Measurements from ENCODE around the gene GOLGA8T. TPM values are rescaled to one million over a fixed set of nuclear protein-coding genes. Genes with fewer than 3 reads are reported as not detected.
"Not testable (repeated sequence)": the region's sequence is repeated elsewhere in the genome, so short reads cannot be mapped to it uniquely, and the experiment has no call there.

Gene GOLGA8T
- polyA plus RNA-seq, 2 of the 4 experiments (the other 2 are of a cell fraction): 0.96 to 1.8 TPM

DNA sequence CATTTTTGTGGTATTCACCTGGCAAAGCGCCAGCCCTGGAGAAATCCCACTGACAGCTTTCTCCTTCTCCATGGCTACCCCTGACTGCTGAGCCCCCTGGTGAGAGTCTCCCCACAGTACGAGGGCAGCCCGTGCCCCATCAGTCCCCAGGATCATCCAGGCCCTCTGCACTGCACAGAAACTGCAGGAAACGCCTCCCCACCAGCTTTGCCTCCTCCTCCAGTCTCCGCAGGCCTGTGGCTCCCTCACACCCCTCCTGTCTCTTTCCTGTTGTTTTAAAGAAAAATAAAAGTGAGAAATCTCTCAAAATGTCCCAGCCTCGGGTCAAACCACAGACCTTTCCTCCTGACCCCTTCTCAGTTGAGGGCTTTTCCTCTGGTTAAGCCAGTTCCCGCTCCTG lies 29.4 kb downstream of the GOLGA8T start:
- H3K4me2 ChIP-seq, FAIRE-seq, H3K4me1 ChIP-seq: not testable (repeated sequence)

DNA sequence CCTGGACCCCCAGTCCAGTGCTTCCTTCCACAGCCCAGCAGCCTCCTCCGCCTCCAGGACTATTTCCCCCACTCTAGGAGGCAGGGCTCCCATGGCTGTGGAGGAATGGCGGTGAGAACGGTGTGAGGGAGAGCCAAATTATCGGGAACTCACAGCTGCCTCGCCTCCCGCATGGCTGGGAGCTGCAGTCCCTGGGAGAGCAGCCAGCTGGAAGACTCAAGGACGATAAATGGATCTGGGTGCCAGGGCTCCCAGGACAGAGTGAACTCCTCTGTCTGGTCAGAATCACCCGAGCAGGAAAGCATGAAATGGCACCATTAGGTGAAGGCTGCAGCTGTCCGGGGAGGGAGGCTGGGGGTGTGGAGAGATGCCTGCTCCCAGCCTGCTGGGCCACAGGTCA lies 32.6 kb downstream of the GOLGA8T start:
- WGBS (ENCODE audit: missing lambda C conversion rate): no CpG with 5 or more reads among the region's 9 CpGs
- ATAC-seq: not testable (repeated sequence)

More for the DNA sequence above, 29.4 kb downstream of the GOLGA8T start:
- peak in 1 of 2 experiments; percentile 31; a peak in 2 of 6 replicates for ATAC-seq
- H3K27ac ChIP-seq; H3K9me3 ChIP-seq; DNase-seq (ENCODE audit: low read depth in 1 of 2, low spot score in 1 of 2); POLR2A ChIA-PET; CTCF ChIA-PET; H3K4me3 ChIP-seq: not testable (repeated sequence)
- WGBS (ENCODE audit: missing lambda C conversion rate): 25% methylated on average over 1 of the region's 7 CpGs

DNA sequence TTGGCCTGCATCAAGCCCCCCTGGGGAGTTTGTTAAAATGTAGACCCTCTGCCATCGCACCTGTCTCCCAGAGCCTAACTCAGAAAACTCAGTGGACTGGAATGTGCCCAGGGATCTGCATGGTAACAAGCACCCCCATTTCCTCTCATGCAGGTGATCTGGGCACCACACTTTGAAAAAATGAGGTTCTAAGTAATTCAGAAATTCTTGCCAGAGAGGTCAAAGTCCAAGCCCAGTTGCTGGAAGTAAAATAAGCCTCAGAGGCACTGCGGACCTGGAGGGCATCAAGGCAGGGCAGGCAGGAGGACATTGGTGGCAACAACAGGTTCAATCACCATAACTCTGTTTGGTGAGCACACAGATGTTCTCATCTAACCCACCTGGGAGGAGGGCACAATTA lies 33.0 kb downstream of the GOLGA8T start:
- FAIRE-seq; CTCF ChIA-PET; H3K4me2 ChIP-seq; H3K27ac ChIP-seq; DNase-seq (ENCODE audit: low read depth in 1 of 2, low spot score in 1 of 2); H3K9me3 ChIP-seq; POLR2A ChIA-PET; ATAC-seq; H3K4me3 ChIP-seq; H3K4me1 ChIP-seq: not testable (repeated sequence)
- WGBS (ENCODE audit: missing lambda C conversion rate): no CpG with 5 or more reads among the region's 2 CpGs

More for the DNA sequence above, 32.6 kb downstream of the GOLGA8T start:
- H3K4me2 ChIP-seq; H3K27ac ChIP-seq; CTCF ChIA-PET; DNase-seq (ENCODE audit: low read depth in 1 of 2, low spot score in 1 of 2); H3K4me3 ChIP-seq; FAIRE-seq; H3K4me1 ChIP-seq; POLR2A ChIA-PET; H3K9me3 ChIP-seq: not testable (repeated sequence)

DNA sequence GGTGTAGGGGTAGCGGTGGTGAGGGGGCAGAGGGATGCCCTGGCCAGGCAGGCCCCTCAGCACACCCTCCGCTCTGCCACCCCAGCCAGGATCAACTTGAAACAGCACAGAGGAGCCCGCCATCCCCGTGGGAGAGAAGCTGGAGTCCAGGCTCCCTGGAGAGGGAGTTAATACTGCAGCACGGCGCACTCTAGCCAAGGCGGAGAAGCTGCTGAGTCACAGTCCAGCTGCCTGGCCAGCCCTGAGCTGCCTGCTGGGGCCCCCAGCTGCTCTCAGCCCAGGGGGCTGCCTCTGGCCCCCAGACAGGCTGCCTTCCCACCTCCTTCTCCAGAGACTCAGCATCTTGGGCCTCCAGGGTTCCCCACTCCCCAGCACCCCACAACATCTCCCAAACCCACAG lies 36.6 kb downstream of the GOLGA8T start:
- FAIRE-seq, CTCF ChIA-PET: not testable (repeated sequence)
- ATAC-seq: peak in 1 of 2 experiments; percentile 27; a peak in 2 of 6 replicates

DNA sequence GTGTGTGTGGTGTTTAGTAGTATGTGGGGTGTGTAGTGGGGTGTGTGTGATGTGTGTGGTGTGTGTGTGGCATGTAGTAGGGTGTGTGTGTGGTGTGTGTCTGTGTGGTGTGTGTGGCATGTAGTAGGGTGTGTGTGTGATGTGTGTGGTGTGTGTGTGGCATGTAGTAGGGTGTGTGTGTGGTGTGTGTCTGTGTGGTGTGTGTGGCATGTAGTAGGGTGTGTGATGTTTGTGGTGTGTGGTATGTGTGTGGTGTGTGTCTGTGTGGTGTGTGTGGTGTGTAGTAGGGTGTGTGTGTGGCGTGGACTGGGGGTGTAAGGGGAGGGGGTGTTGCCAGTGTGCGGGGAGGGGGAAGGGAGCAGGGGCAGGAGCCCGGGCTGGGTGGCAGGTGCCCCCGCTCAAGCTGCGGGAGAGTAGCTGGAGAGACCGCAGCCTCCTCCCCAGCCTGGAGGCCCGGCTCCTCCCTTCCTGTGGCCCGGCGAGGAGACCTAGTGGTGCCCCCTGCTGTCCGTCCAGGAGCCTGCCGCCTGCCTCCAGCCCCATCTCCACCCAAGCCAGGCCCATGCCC lies 38.3 kb downstream of the GOLGA8T start:
- H3K4me1 ChIP-seq, H3K9me3 ChIP-seq, POLR2A ChIA-PET, CTCF ChIA-PET, H3K4me3 ChIP-seq: not testable (repeated sequence)
- peak overlapping the region; percentile 51 for H3K4me2 ChIP-seq
- FAIRE-seq: peak; percentile 100
- ATAC-seq: peak; percentile 92 to 99
- WGBS (ENCODE audit: missing lambda C conversion rate): 2% methylated on average over 7 of the region's 11 CpGs
- peak in 1 of 2 experiments; percentile 62 for DNase-seq (ENCODE audit: low read depth in 1 of 2, low spot score in 1 of 2)
- TF ChIP-seq CHD4 (IDR thresholded peaks at IDR 0.05; ENCODE audit: borderline replicate concordance): peak; percentile 89; the same call in 1 of the 2 replicates
- peak overlapping the region in 1 of 2 experiments; percentile 43; a peak in 3 of 6 replicates for H3K27ac ChIP-seq

More for the DNA sequence above, 36.6 kb downstream of the GOLGA8T start:
- H3K9me3 ChIP-seq; H3K4me3 ChIP-seq; DNase-seq (ENCODE audit: low read depth in 1 of 2, low spot score in 1 of 2); POLR2A ChIA-PET; H3K27ac ChIP-seq; H3K4me2 ChIP-seq; H3K4me1 ChIP-seq: not testable (repeated sequence)
- no CpG with 5 or more reads among the region's 7 CpGs for WGBS (ENCODE audit: missing lambda C conversion rate)

DNA sequence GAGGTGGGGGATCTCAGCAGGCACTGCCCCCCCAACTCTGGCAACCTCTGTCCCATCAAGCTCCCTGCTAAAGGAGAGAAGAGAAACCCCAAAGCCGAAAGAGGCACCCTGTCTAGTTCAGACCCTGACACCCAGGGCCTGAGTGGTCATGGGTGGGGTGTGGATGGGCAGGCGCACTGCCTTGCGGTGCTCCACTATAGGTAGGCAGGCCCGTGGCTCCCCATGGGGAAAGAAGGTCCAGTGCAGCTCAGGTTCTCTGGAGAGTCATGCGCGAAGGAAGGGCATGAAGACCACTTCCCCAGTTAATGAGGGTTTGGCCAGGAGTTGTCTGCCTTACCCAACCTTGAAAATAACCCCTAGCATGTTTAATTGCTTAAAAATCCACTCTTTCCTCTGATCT lies 40.4 kb downstream of the GOLGA8T start:
- H3K4me2 ChIP-seq; ATAC-seq; DNase-seq (ENCODE audit: low read depth in 1 of 2, low spot score in 1 of 2); POLR2A ChIA-PET; H3K4me1 ChIP-seq; H3K27ac ChIP-seq; CTCF ChIA-PET; H3K4me3 ChIP-seq; FAIRE-seq; H3K9me3 ChIP-seq: not testable (repeated sequence)
- WGBS (ENCODE audit: missing lambda C conversion rate): 94% methylated on average over 2 of the region's 6 CpGs

DNA sequence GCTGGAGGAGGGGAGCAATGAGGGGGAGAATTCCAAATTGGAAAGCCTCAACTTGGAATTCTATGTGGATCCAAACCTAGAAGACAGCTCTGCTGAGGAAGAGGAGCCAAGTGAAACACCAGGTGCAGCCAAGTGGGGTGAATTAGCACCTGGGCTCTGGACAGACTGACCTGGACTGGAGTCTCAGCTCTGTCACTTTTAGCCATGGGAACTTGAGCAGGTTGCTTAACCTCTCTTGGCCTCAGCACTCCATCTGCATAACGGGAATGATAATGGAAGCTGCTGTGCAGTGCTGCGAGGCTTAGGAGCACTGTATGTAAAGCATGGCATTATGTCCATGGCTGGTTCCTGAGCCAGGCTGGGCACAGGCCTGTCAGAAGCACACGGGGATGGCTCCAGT lies 41.8 kb downstream of the GOLGA8T start:
- no CpG with 5 or more reads among the region's 3 CpGs for WGBS (ENCODE audit: missing lambda C conversion rate)
- H3K4me3 ChIP-seq; POLR2A ChIA-PET; H3K4me2 ChIP-seq; DNase-seq (ENCODE audit: low read depth in 1 of 2, low spot score in 1 of 2); H3K4me1 ChIP-seq; H3K27ac ChIP-seq; H3K9me3 ChIP-seq; ATAC-seq; FAIRE-seq; CTCF ChIA-PET: not testable (repeated sequence)

DNA sequence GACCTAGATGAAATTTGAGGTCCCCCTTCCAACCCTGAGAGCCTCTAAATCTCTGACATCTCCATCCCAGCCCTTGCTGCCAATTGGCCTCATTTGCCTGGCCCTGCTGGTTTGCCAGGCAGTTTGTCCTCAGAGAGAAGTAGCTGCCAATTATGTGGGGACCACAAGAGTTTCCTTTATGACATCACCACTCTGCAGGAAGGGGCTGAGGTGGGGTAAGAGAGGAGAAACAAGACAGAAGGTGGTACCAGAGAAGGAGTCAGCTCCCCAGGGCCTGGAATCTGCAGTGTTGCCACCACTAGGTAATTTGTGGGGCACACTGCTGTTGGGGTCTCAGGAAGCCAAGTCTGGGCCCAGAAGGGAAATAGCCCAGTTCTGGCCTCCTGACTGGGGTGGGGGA lies 45.0 kb downstream of the GOLGA8T start:
- H3K4me1 ChIP-seq; CTCF ChIA-PET; H3K4me2 ChIP-seq; FAIRE-seq; H3K9me3 ChIP-seq; ATAC-seq; DNase-seq (ENCODE audit: low read depth in 1 of 2, low spot score in 1 of 2); H3K27ac ChIP-seq; POLR2A ChIA-PET; H3K4me3 ChIP-seq: not testable (repeated sequence)

DNA sequence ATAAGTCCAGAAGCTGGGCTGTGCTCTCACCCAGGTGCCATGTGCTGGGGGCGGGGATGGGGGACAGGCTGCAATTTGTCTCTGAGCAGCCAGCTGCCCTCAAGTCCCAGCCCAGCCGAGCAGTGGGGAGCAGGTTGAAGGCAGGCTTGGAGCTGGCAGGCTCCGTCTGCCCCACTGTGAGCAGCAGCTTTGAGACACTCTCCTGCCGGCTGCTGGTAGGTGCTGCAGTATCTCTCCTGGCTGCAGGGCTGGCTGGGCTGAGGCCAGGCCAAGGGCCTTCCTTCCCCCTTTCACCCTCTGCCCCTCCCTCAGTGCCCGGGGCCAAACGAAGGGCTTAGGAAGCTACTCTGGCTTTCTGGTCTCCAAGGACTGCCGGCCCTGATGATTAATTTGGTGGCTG lies 50.6 kb downstream of the GOLGA8T start:
- no CpG with 5 or more reads among the region's 7 CpGs for WGBS (ENCODE audit: missing lambda C conversion rate)
- H3K4me3 ChIP-seq; H3K4me1 ChIP-seq; POLR2A ChIA-PET; DNase-seq (ENCODE audit: low read depth in 1 of 2, low spot score in 1 of 2); H3K9me3 ChIP-seq; H3K27ac ChIP-seq; CTCF ChIA-PET; FAIRE-seq; H3K4me2 ChIP-seq: not testable (repeated sequence)
- ATAC-seq: peak; percentile 58 to 73

DNA sequence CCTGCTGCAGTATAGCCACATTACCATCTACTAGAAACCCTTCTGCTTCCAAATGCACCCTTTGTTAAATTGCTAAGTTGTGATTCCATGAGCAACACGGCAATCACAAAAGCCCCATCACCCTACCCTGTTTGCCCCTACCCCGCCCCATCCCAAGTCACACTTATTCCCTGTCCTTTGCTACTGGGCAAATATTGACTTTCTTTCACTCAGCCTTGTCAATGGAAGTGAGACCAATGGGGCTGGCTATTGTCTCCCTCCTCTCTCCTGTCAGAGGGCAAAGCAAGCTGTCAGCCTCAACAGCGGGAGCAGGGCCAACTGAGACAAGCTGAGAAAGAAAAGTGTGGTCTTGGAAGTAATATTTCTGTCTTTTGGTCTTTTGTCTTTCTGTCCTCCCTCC lies 52.6 kb downstream of the GOLGA8T start:
- CTCF ChIA-PET; H3K4me3 ChIP-seq; DNase-seq (ENCODE audit: low read depth in 1 of 2, low spot score in 1 of 2); H3K9me3 ChIP-seq; ATAC-seq; POLR2A ChIA-PET; H3K4me2 ChIP-seq; H3K4me1 ChIP-seq; FAIRE-seq; H3K27ac ChIP-seq: not testable (repeated sequence)
- 61% methylated on average over 2 of the region's 3 CpGs for WGBS (ENCODE audit: missing lambda C conversion rate)

DNA sequence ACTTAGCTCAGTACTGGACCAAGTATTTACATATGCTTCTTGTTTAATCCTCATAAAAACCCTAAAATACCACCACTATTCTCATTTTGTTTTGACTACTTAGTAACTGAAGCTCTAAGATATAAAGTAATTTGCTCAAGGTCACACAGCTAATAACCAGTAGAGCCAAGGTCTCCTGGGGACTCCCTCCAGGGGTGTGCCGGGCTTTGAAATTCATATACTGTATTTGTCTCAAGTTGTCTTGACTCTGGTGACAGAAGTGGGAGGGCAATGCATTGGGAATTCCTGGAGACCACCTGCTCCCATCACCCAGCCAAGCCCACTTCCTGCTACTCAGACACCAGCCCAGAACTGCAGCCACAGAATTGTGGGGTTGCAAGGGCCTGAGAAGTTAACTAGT lies 54.9 kb downstream of the GOLGA8T start:
- not testable (repeated sequence) for ATAC-seq

DNA sequence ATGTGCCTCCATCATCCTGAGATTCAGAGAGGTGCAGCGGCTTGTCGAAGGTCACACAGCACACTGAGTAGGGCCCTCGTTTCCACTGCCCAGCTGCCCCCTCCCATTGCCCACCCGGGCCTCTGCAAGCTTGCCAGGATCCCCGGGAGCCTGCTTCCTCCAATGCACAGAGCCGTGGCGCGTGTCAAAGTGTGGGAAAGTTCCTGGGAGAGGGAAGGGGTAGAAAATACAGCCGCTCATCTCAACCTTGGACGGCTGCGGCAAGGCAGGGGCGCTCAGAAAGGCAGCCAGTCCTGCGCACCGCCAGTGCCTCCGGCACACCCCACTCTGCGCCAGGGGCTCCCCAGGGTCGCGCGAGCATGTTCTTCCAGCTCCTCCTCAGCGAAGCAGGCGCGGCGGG lies 56.3 kb downstream of the GOLGA8T start:
- WGBS (ENCODE audit: missing lambda C conversion rate): 43% methylated on average over 11 of the region's 23 CpGs

More for the DNA sequence above, 54.9 kb downstream of the GOLGA8T start:
- CTCF ChIA-PET; H3K9me3 ChIP-seq; H3K27ac ChIP-seq; DNase-seq (ENCODE audit: low read depth in 1 of 2, low spot score in 1 of 2); H3K4me3 ChIP-seq; POLR2A ChIA-PET; H3K4me2 ChIP-seq; FAIRE-seq; H3K4me1 ChIP-seq: not testable (repeated sequence)
- 100% methylated on average over 1 of the region's 1 CpG for WGBS (ENCODE audit: missing lambda C conversion rate)

More for the DNA sequence above, 56.3 kb downstream of the GOLGA8T start:
- CTCF ChIA-PET; H3K4me3 ChIP-seq; H3K4me1 ChIP-seq; DNase-seq (ENCODE audit: low read depth in 1 of 2, low spot score in 1 of 2); H3K4me2 ChIP-seq; POLR2A ChIA-PET; H3K9me3 ChIP-seq; ATAC-seq; H3K27ac ChIP-seq; FAIRE-seq: not testable (repeated sequence)

Measured in A549 (cell line).